ENCODE data around the gene MAPT. TPM values are rescaled to one million over a fixed set of nuclear protein-coding genes. Genes with fewer than 3 reads are reported as not detected.

Gene MAPT
- total and polyA plus RNA-seq, 2 of the 13 experiments (the other 11 are each of a cell fraction or from before 2014, with no cell fraction given), result 2.1 to 2.8 TPM

DNA sequence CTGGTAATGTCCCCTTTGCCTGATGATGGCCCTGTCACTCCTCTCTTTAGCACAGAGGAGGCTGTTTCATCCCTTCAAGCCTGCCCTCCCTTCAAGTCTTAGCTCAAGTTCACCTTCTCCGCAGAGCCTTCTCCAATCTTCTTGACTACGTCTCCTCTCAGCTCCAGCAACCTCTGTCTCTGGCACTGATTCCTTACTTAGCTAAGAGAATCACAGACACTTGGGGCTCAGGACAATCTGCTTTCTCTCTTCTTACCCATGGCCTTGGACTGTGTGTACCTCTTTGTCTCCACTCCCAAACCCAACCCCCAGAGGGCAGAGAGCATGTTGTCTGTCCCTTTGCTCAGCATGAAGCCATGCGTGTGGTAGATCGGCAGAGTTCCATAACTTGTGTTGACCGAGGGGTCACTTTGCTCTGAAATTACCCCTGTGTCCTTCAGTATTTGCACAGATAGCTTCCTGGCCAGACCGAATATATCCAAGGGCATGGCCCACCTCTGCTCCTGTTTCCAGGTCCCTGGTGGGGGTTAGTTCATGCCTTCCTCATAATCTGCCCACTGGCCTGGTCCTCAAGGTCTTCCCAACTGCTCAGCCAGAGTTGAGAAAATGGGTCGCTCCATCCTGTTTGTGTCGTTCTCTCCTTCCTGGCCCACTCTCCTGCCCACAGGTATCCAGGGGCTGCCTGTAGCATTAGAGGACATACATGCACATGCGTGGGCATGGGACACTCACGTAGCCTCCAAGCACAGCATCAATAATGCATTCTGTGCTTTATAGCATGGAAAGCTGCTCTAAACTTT is 41.6 kb downstream of the MAPT start (continued):
- TF ChIP-seq ZNF841 (CRISPR knock-in tag; IDR thresholded peaks at IDR 0.05; ENCODE audit: borderline replicate concordance) (no peak), SALL2 (CRISPR knock-in tag; IDR thresholded peaks at IDR 0.05) (peak; percentile 76; the same call in 1 of the 2 replicates), ZNF468 (CRISPR knock-in tag; IDR thresholded peaks at IDR 0.05) (no peak), ERF (CRISPR knock-in tag; IDR thresholded peaks at IDR 0.05) (peak; percentile 78), POLR2G (IDR thresholded peaks at IDR 0.05; ENCODE audit: low read depth, low read length) (peak; percentile 42; the same call in 1 of the 2 replicates), ZFY (CRISPR knock-in tag; IDR thresholded peaks at IDR 0.05) (peak; percentile 40; the same call in 1 of the 2 replicates), ZNF101 (CRISPR knock-in tag; IDR thresholded peaks at IDR 0.05; ENCODE audit: borderline replicate concordance, low read depth) (peak; percentile 99), ZNF749 (CRISPR knock-in tag; IDR thresholded peaks at IDR 0.05; ENCODE audit: borderline replicate concordance) (no peak), TBP (CRISPR knock-in tag; IDR thresholded peaks at IDR 0.05) (no peak), ATM (IDR thresholded peaks at IDR 0.05; ENCODE audit: borderline replicate concordance) (peak; percentile 66; the same call in 1 of the 2 replicates), ZNF777 (CRISPR knock-in tag; IDR thresholded peaks at IDR 0.05) (0 out of 2 replicates have a peak, but pooled peaks have one; percentile 41), ZNF17 (CRISPR knock-in tag; IDR thresholded peaks at IDR 0.05) (no peak), FOXK1 (CRISPR knock-in tag; IDR thresholded peaks at IDR 0.05; ENCODE audit: borderline replicate concordance, low read depth) (peak; percentile 80; the same call in 1 of the 2 replicates), ZNF251 (CRISPR knock-in tag; IDR thresholded peaks at IDR 0.05) (no peak), HNRNPL (IDR thresholded peaks at IDR 0.05; ENCODE audit: low read depth, low read length) (no peak), NKX3-1 (CRISPR knock-in tag; IDR thresholded peaks at IDR 0.05) (peak; percentile 72; the same call in 1 of the 2 replicates), ZSCAN20 (CRISPR knock-in tag; IDR thresholded peaks at IDR 0.05; ENCODE audit: borderline replicate concordance) (no peak), MZF1 (CRISPR knock-in tag; IDR thresholded peaks at IDR 0.05; ENCODE audit: borderline replicate concordance) (no peak), HDAC2 (CRISPR knock-in tag; IDR thresholded peaks at IDR 0.05) (peak; percentile 99), ZSCAN29 (CRISPR knock-in tag; conservative IDR thresholded peaks at IDR 0.05) (no peak; the same call in 1 of the 2 replicates)
- TF ChIP-seq, protein P1, sequence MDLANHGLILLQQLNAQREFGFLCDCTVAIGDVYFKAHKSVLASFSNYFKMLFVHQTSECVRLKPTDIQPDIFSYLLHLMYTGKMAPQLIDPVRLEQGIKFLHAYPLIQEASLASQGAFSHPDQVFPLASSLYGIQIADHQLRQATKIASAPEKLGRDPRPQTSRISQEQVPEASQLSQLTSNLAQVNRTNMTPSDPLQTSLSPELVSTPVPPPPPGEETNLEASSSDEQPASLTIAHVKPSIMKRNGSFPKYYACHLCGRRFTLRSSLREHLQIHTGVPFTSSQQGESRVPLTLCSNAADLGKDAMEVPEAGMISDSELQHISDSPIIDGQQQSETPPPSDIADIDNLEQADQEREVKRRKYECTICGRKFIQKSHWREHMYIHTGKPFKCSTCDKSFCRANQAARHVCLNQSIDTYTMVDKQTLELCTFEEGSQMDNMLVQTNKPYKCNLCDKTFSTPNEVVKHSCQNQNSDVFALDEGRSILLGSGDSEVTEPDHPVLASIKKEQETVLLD (CRISPR knock-in tag; IDR thresholded peaks at IDR 0.05; ENCODE audit: low read depth), result no peak; the same call in 1 of the 2 replicates
- TF ChIP-seq, protein P2, sequence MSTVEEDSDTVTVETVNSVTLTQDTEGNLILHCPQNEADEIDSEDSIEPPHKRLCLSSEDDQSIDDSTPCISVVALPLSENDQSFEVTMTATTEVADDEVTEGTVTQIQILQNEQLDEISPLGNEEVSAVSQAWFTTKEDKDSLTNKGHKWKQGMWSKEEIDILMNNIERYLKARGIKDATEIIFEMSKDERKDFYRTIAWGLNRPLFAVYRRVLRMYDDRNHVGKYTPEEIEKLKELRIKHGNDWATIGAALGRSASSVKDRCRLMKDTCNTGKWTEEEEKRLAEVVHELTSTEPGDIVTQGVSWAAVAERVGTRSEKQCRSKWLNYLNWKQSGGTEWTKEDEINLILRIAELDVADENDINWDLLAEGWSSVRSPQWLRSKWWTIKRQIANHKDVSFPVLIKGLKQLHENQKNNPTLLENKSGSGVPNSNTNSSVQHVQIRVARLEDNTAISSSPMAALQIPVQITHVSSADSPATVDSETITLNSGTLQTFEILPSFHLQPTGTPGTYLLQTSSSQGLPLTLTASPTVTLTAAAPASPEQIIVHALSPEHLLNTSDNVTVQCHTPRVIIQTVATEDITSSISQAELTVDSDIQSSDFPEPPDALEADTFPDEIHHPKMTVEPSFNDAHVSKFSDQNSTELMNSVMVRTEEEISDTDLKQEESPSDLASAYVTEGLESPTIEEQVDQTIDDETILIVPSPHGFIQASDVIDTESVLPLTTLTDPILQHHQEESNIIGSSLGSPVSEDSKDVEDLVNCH (CRISPR knock-in tag; IDR thresholded peaks at IDR 0.05), result no peak
- TF ChIP-seq, protein P3, sequence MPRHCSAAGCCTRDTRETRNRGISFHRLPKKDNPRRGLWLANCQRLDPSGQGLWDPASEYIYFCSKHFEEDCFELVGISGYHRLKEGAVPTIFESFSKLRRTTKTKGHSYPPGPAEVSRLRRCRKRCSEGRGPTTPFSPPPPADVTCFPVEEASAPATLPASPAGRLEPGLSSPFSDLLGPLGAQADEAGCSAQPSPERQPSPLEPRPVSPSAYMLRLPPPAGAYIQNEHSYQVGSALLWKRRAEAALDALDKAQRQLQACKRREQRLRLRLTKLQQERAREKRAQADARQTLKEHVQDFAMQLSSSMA (CRISPR knock-in tag; IDR thresholded peaks at IDR 0.05), result 0 out of 2 replicates have a peak, but pooled peaks have one; percentile 33
- TF ChIP-seq, protein P4, sequence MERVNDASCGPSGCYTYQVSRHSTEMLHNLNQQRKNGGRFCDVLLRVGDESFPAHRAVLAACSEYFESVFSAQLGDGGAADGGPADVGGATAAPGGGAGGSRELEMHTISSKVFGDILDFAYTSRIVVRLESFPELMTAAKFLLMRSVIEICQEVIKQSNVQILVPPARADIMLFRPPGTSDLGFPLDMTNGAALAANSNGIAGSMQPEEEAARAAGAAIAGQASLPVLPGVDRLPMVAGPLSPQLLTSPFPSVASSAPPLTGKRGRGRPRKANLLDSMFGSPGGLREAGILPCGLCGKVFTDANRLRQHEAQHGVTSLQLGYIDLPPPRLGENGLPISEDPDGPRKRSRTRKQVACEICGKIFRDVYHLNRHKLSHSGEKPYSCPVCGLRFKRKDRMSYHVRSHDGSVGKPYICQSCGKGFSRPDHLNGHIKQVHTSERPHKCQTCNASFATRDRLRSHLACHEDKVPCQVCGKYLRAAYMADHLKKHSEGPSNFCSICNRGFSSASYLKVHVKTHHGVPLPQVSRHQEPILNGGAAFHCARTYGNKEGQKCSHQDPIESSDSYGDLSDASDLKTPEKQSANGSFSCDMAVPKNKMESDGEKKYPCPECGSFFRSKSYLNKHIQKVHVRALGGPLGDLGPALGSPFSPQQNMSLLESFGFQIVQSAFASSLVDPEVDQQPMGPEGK (CRISPR knock-in tag; IDR thresholded peaks at IDR 0.05), result peak; percentile 95

All from HepG2 (cell line).